Thyroid gland (tissue), 4 donors: Measurements from ENCODE around the gene EML6.

ENCODE experiments used
- POLR2A ChIP-seq, 2 donors: fragments of 450-650 bp; IDR thresholded peaks; one replicate each; pipeline ENCODE4 v1.6.1; 2017; ENCODE audit warnings: antibody characterized with exemption in 2 of 2, mild to moderate bottlenecking in 2 of 2, moderate library complexity in 1 of 2
- TF ChIP-seq, protein P1 (sequence below), 6 experiments: fragments of 200-600 bp in 3 of 6; fragments of 450-650 bp in 3 of 6; sonication (generic) in 3 of 6; IDR thresholded peaks; one replicate each; pipeline ENCODE4 v1.5.1; 2016 to 2019; ENCODE audit warnings: antibody characterized with exemption in 6 of 6, mild to moderate bottlenecking in 2 of 6, inconsistent platforms in 1 of 6, moderate library complexity in 1 of 6

DNA sequence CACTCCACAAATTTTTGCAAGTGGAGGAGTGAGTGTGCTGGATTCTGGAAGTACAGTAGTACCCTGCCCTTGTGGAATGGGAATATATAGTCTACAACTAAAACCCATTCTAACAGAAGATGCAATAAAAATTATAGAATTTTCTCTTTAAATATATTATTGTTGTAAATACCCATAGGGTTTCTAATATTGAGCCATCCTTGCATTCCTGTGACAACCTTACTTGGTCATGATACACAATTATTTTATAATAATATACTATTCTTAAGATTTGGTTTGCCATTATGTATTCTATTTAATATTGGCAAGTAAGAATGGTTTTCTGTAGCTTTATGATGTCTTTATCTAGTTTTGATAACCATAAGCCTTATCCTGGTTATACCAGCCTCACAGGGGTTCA, 52.2 kb downstream of the EML6 start:
- no peak for TF ChIP-seq POLR2A (IDR thresholded peaks at IDR 0.05)
- TF ChIP-seq, protein P1, sequence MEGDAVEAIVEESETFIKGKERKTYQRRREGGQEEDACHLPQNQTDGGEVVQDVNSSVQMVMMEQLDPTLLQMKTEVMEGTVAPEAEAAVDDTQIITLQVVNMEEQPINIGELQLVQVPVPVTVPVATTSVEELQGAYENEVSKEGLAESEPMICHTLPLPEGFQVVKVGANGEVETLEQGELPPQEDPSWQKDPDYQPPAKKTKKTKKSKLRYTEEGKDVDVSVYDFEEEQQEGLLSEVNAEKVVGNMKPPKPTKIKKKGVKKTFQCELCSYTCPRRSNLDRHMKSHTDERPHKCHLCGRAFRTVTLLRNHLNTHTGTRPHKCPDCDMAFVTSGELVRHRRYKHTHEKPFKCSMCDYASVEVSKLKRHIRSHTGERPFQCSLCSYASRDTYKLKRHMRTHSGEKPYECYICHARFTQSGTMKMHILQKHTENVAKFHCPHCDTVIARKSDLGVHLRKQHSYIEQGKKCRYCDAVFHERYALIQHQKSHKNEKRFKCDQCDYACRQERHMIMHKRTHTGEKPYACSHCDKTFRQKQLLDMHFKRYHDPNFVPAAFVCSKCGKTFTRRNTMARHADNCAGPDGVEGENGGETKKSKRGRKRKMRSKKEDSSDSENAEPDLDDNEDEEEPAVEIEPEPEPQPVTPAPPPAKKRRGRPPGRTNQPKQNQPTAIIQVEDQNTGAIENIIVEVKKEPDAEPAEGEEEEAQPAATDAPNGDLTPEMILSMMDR (IDR thresholded peaks at IDR 0.05), result no peak
